Lung (tissue), 16 donors: Measurements from ENCODE around the gene OLIG1. TPM values are rescaled to one million over a fixed set of nuclear protein-coding genes. Genes with fewer than 3 reads are reported as not detected.

Experiments used
- ATAC-seq: fragments of 200-7000 bp; cut with Tn5 transposase; one replicate; pipeline ENCODE4 v1.9.1; 2020; ENCODE audit warnings: moderate number of reproducible peaks; ENCODE audit not compliant: insufficient read depth, low FRiP score
- DNase-seq, 3 donors: peaks; one replicate each; pipeline ENCODE4 v3.0.0-alpha.2; 2013 to 2017
- H3K27ac ChIP-seq, 2 donors: one replicate each; pipeline ENCODE4 v1.5.1; 2013; ENCODE audit warnings: mild to moderate bottlenecking in 2 of 2, moderate library complexity in 2 of 2, control low read depth in 1 of 2, inconsistent platforms in 1 of 2, low read depth in 1 of 2, low read length in 1 of 2
- H3K27me3 ChIP-seq, 3 donors: one replicate each; pipeline ENCODE4 v1.5.1; 2013; ENCODE audit warnings: low read length in 2 of 3; ENCODE audit not compliant: control insufficient read depth in 3 of 3, insufficient read depth in 3 of 3
- H3K36me3 ChIP-seq, 4 donors: one replicate each; pipeline ENCODE4 v1.5.1; 2013; ENCODE audit warnings: low read length in 4 of 4, mild to moderate bottlenecking in 1 of 4, moderate library complexity in 1 of 4; ENCODE audit not compliant: control insufficient read depth in 4 of 4, insufficient read depth in 4 of 4
- H3K4me1 ChIP-seq, 5 donors: one replicate each; pipeline ENCODE4 v1.5.1; 2013; ENCODE audit warnings: low read length in 5 of 5, mild to moderate bottlenecking in 2 of 5, moderate library complexity in 1 of 5; ENCODE audit not compliant: control insufficient read depth in 5 of 5, insufficient read depth in 5 of 5
- H3K4me3 ChIP-seq: one replicate; pipeline ENCODE4 v1.5.1; 2013; ENCODE audit warnings: mild to moderate bottlenecking, control low read depth, moderate library complexity
- H3K9ac ChIP-seq, 2 donors: one replicate each; pipeline ENCODE4 v1.5.1; 2013; ENCODE audit warnings: low read length in 2 of 2, control low read depth in 1 of 2; ENCODE audit not compliant: insufficient read depth in 1 of 2
- H3K9me3 ChIP-seq, 4 donors: one replicate each; pipeline ENCODE4 v1.5.1; 2013; ENCODE audit warnings: low read length in 3 of 4, mild to moderate bottlenecking in 1 of 4, moderate library complexity in 1 of 4; ENCODE audit not compliant: control insufficient read depth in 4 of 4, insufficient read depth in 3 of 4
- CTCF ChIP-seq: IDR thresholded peaks from 2 replicates; pipeline ENCODE4 v1.5.1; 2012; ENCODE audit warnings: mild to moderate bottlenecking; ENCODE audit errors: control extremely low read depth, extremely low read depth
- whole genome bisulfite sequencing, 2 donors: extraction: QIAGEN DNeasy Blood & Tissue Kit; methylation state at CpG; one replicate each; pipeline ENCODE4 v1.1.7; 2013; 5-methylcytosine and 5-hydroxymethylcytosine counted together
- long read RNA-seq, 5 donors: transcript quantifications; one replicate each; lab custom pipeline, GENCODE V29; 2026
- polyA plus RNA-seq, 2 donors: library from polyadenylated mRNA; stranded (reverse); fragments of 200-250 nt; gene quantifications; one replicate each; pipeline ENCODE4 v1.2.1, GENCODE V29; 2013
- total RNA-seq, 2 donors: library from RNA; depleted of rRNA in 1 of 2; stranded (reverse); fragments of >200 nt in 1 of 2; gene quantifications; one replicate each; pipeline ENCODE4 v1.2.1, GENCODE V29; 2014 to 2021
- donor health status: control.
- donor health status: control.
- donor health status: Bipolar disorder and iron deficiency.
- donor health status: healthy.
- donor health status: DM: yes; HTN: yes; CAD: no.

The OLIG1 gene
- total RNA-seq: 1 to 10 TPM; 1.2 to 1.5 TPM
- polyA plus RNA-seq: 1 to 10 TPM; 1.9 to 4.1 TPM
- long read RNA-seq, donor 1: 0 reads
- long read RNA-seq, donor 2: 0 reads
- long read RNA-seq, donor 3: 0 reads
- long read RNA-seq, donor 4: 0 reads
- long read RNA-seq, donor 5: 0 reads

GRCh38 chr21:33069994-33070743, at the start of gene OLIG1:
Gene OLIG1, plus strand, starts transcription at chr21:33070141. Its CDS starts 106 bp downstream, at chr21:33070247.
- H3K9me3 ChIP-seq: peaks cover 0 to 9% (median 6%) of the 10 kb centered on the region in 4 donors
- TF ChIP-seq CTCF: no peak
- H3K9ac ChIP-seq: no peak within 1 kb of the TSS
- DNase-seq (peak; percentile 45 to 61 (median 51)), ATAC-seq (peak; percentile 79)
- 1 to 2% methylated on average over 63 to 82 of the region's 82 CpGs for WGBS, 2 donors
- no peak within 1 kb of the TSS for H3K27ac ChIP-seq
- H3K4me1 ChIP-seq: peaks cover 2 to 20% (median 5%) of the 10 kb centered on the region in 5 donors
- H3K27me3 ChIP-seq: peaks cover 18 to 89% (median 81%) of the 10 kb centered on the region in 3 donors
- no peak within 1 kb of the TSS for H3K4me3 ChIP-seq
- H3K36me3 ChIP-seq: no peaks in the 10 kb centered on the region

GRCh38 chr21:33020558-33021100, 49.3 kb upstream of the OLIG1 start:
- H3K9me3 ChIP-seq: peaks cover 0 to 6% (median 0%) of the 10 kb centered on the region in 4 donors
- H3K4me1 ChIP-seq: peaks cover 0 to 26% (median 4%) of the 10 kb centered on the region in 5 donors
- no peak for TF ChIP-seq CTCF
- H3K27me3 ChIP-seq: peaks cover 39 to 99% (median 88%) of the 10 kb centered on the region in 3 donors
- ATAC-seq (no peak), DNase-seq (no peak)
- no peak overlapping the region for H3K4me3 ChIP-seq
- 2 to 5% methylated on average over 16 of the region's 16 CpGs for WGBS, 2 donors
- no peak overlapping the region for H3K27ac ChIP-seq
- no peak overlapping the region for H3K9ac ChIP-seq
- no peaks in the 10 kb centered on the region for H3K36me3 ChIP-seq

- Histone ChIP-seq H3K27ac (no peak overlapping the region), H3K9me3 (peaks cover 0 to 6% (median 0%) of the 10 kb centered on the region in 4 donors), H3K36me3 (no peaks in the 10 kb centered on the region), H3K4me1 (peaks cover 0 to 26% (median 4%) of the 10 kb centered on the region in 5 donors), H3K4me3 (no peak overlapping the region), H3K9ac (no peak overlapping the region), H3K27me3 (peaks cover 43 to 99% (median 87%) of the 10 kb centered on the region in 3 donors)
- ATAC-seq (no peak), DNase-seq (no peak)
- no peak for TF ChIP-seq CTCF
- 11 to 15% methylated on average over 11 of the region's 11 CpGs for WGBS, 2 donors
Measured at GRCh38 chr21:33021150-33021549, 48.8 kb upstream of the OLIG1 start.
